HG02970 (cell line): ENCODE measurements around the gene SLC43A2.
A peak's percentile ranks its signal among the peaks of the same experiment; 100 is the strongest.
"Not testable (repeated sequence)": the region's sequence is repeated elsewhere in the genome, so short reads cannot be mapped to it uniquely, and the experiment has no call there.

Experiments used
- ATAC-seq: cut with Tn5 transposase; IDR thresholded peaks from one replicate; pipeline ENCODE4 v1.9.1; 2021; ENCODE audit warnings: mild to moderate bottlenecking, moderate library complexity, moderate number of reproducible peaks; ENCODE audit not compliant: unreplicated experiment, low FRiP score

SLC43A2 gene

GRCh38 chr17:1592751-1593629 lies 35.6 kb downstream of the SLC43A2 start:
- ATAC-seq: peak; percentile 67

- ATAC-seq: no peak
Observed at GRCh38 chr17:1591474-1592090, 37.1 kb downstream of the SLC43A2 start.

GRCh38 chr17:1590747-1591473 lies 37.7 kb downstream of the SLC43A2 start:
- no peak for ATAC-seq

- no peak for ATAC-seq
Observed at GRCh38 chr17:1590029-1590746, 38.4 kb downstream of the SLC43A2 start.

- ATAC-seq: no peak
Observed at GRCh38 chr17:1588821-1589585, 39.6 kb downstream of the SLC43A2 start.

GRCh38 chr17:1584167-1584566 lies 44.5 kb downstream of the SLC43A2 start:
- ATAC-seq: no peak

GRCh38 chr17:1583556-1583955 lies 45.1 kb downstream of the SLC43A2 start:
- ATAC-seq: no peak

GRCh38 chr17:1582374-1582773 lies 46.3 kb downstream of the SLC43A2 start:
- ATAC-seq: no peak

- no peak for ATAC-seq
Observed at GRCh38 chr17:1580979-1581676, 47.5 kb downstream of the SLC43A2 start.

GRCh38 chr17:1578029-1578428 lies 50.6 kb downstream of the SLC43A2 start:
- ATAC-seq: no peak

GRCh38 chr17:1577583-1578013 lies 51.0 kb downstream of the SLC43A2 start:
- ATAC-seq: no peak

GRCh38 chr17:1577182-1577581 lies 51.5 kb downstream of the SLC43A2 start:
- ATAC-seq: no peak

GRCh38 chr17:1576500-1576899 lies 52.1 kb downstream of the SLC43A2 start:
- ATAC-seq: no peak

GRCh38 chr17:1574697-1575471 lies 53.8 kb downstream of the SLC43A2 start:
- no peak for ATAC-seq

- no peak for ATAC-seq
Observed at GRCh38 chr17:1573932-1574696, 54.5 kb downstream of the SLC43A2 start.

GRCh38 chr17:1572646-1573045 lies 56.0 kb downstream of the SLC43A2 start:
- ATAC-seq: not testable (repeated sequence)

- no peak for ATAC-seq
Observed at GRCh38 chr17:1571341-1571704, 57.3 kb downstream of the SLC43A2 start.
